Fibroblast of peridontal ligament (primary cell): Measurements from ENCODE around the gene GLRA2.
"Not testable (repeated sequence)": the region's sequence is repeated elsewhere in the genome, so short reads cannot be mapped to it uniquely, and the experiment has no call there.

Experiments
- DNase-seq: peaks from one replicate; pipeline ENCODE4 v3.0.0-alpha.2; 2010; ENCODE audit errors: extremely low read depth

The GLRA2 gene

GRCh38 chrX:14591976-14592375 lies 62.6 kb downstream of the GLRA2 start:
- DNase-seq: no peak

- DNase-seq: no peak
Observed at GRCh38 chrX:14594521-14594920, 65.2 kb downstream of the GLRA2 start.

- DNase-seq: no peak
Observed at GRCh38 chrX:14598330-14598729, 69.0 kb downstream of the GLRA2 start.

- DNase-seq: no peak
Observed at GRCh38 chrX:14607446-14607985, 78.2 kb downstream of the GLRA2 start.

- not testable (repeated sequence) for DNase-seq
Observed at GRCh38 chrX:14612450-14612849, 83.1 kb downstream of the GLRA2 start.

GRCh38 chrX:14616301-14616700 lies 87.0 kb downstream of the GLRA2 start:
- DNase-seq: peak; percentile 0

- peak; percentile 40 for DNase-seq
Observed at GRCh38 chrX:14616836-14617235, 87.5 kb downstream of the GLRA2 start.

GRCh38 chrX:14618177-14618965 lies 89.0 kb downstream of the GLRA2 start:
- no peak for DNase-seq

- no peak for DNase-seq
Observed at GRCh38 chrX:14630733-14631132, 101.4 kb downstream of the GLRA2 start.

GRCh38 chrX:14641681-14642655 lies 112.6 kb downstream of the GLRA2 start:
- no peak for DNase-seq

- DNase-seq: no peak
Observed at GRCh38 chrX:14660970-14661369, 131.6 kb downstream of the GLRA2 start.

- no peak for DNase-seq
Observed at GRCh38 chrX:14670819-14671218, 141.5 kb downstream of the GLRA2 start.

- DNase-seq: no peak
Observed at GRCh38 chrX:14672611-14673172, 143.4 kb downstream of the GLRA2 start.

GRCh38 chrX:14673236-14673635 lies 143.9 kb downstream of the GLRA2 start:
- DNase-seq: no peak

- peak; percentile 76 for DNase-seq
Observed at GRCh38 chrX:14673764-14674163, 144.4 kb downstream of the GLRA2 start.

- no peak for DNase-seq
Observed at GRCh38 chrX:14675500-14675899, 146.2 kb downstream of the GLRA2 start.

GRCh38 chrX:14676431-14676830 lies 147.1 kb downstream of the GLRA2 start:
- no peak for DNase-seq

- not testable (repeated sequence) for DNase-seq
Observed at GRCh38 chrX:14688331-14688730, 159.0 kb downstream of the GLRA2 start.

GRCh38 chrX:14690553-14690952 lies 161.2 kb downstream of the GLRA2 start:
- no peak for DNase-seq

- DNase-seq: peak; percentile 3
Observed at GRCh38 chrX:14694611-14695010, 165.3 kb downstream of the GLRA2 start.

- DNase-seq: peak; percentile 4
Observed at GRCh38 chrX:14697451-14697850, 168.1 kb downstream of the GLRA2 start.

- no peak for DNase-seq
Observed at GRCh38 chrX:14698790-14699189, 169.5 kb downstream of the GLRA2 start.
